Osteoblast (primary cell): ENCODE results near the gene TPCN2. TPM values are rescaled to one million over a fixed set of nuclear protein-coding genes. Genes with fewer than 3 reads are reported as not detected.

ENCODE experiments used
- DNase-seq: peaks from one replicate; pipeline ENCODE4 v3.0.0; 2011; ENCODE audit warnings: low spot score, mixed read lengths; ENCODE audit not compliant: insufficient read length; ENCODE audit errors: missing footprints
- H2AFZ ChIP-seq: 2 replicates; pipeline ENCODE4 v1.6.0; 2011; ENCODE audit warnings: mild to moderate bottlenecking, low read length
- H3K27ac ChIP-seq: 2 replicates; pipeline ENCODE4 v1.5.1; 2011; ENCODE audit warnings: mild to moderate bottlenecking, low read depth, low read length, moderate library complexity
- H3K27me3 ChIP-seq: 2 replicates; pipeline ENCODE4 v1.6.0; 2012; ENCODE audit warnings: mild to moderate bottlenecking, control low read depth, inconsistent platforms, low read length, moderate library complexity; ENCODE audit not compliant: insufficient read depth
- H3K36me3 ChIP-seq: 2 replicates; pipeline ENCODE4 v1.5.1; 2011; ENCODE audit warnings: mild to moderate bottlenecking, low read length, control low read depth, moderate library complexity; ENCODE audit not compliant: insufficient read depth
- H3K4me1 ChIP-seq: 2 replicates; pipeline ENCODE4 v1.5.1; 2011; ENCODE audit warnings: mild to moderate bottlenecking, low read length, control low read depth, moderate library complexity; ENCODE audit not compliant: insufficient read depth
- H3K4me2 ChIP-seq: 2 replicates; pipeline ENCODE4 v1.6.0; 2011; ENCODE audit warnings: mild to moderate bottlenecking, low read length; ENCODE audit not compliant: insufficient read depth
- H3K4me3 ChIP-seq: fragments of 200-600 bp; sonication (generic); 3 replicates; pipeline ENCODE4 v1.5.1; 2012; ENCODE audit warnings: mild to moderate bottlenecking, low read length, inconsistent platforms; ENCODE audit not compliant: insufficient read depth
- H3K79me2 ChIP-seq: 2 replicates; pipeline ENCODE4 v1.6.0; 2012; ENCODE audit warnings: mild to moderate bottlenecking, low read length, control low read depth, inconsistent platforms; ENCODE audit not compliant: insufficient read depth
- H3K9me3 ChIP-seq: 2 replicates; pipeline ENCODE4 v1.5.1; 2011; ENCODE audit warnings: low read depth, low read length, control low read depth
- H4K20me1 ChIP-seq: 2 replicates; pipeline ENCODE4 v1.6.0; 2012; ENCODE audit warnings: mild to moderate bottlenecking, low read length, control low read depth; ENCODE audit not compliant: insufficient read depth
- CTCF ChIP-seq: IDR thresholded peaks from 2 replicates; pipeline ENCODE4 v1.5.1; 2011; ENCODE audit warnings: mild to moderate bottlenecking, low read depth, low read length, moderate library complexity; ENCODE audit errors: extremely low read depth
- total RNA-seq: library from RNA; depleted of rRNA; stranded (reverse); fragments of >200 nt; gene quantifications from 2 replicates; pipeline ENCODE4 v1.2.3, GENCODE V29; 2012

Gene TPCN2
- total RNA-seq, 1 donor = 14.1 TPM

- H4K20me1 ChIP-seq = no peaks in the 10 kb centered on the region
Observed at GRCh38 chr11:69135420-69136363, 87.0 kb downstream of the TPCN2 start.

GRCh38 chr11:69136471-69136870 is 87.7 kb downstream of the TPCN2 start:
- H3K4me1 ChIP-seq = peaks cover 3% of the 10 kb centered on the region

More at GRCh38 chr11:69135420-69136363, 87.0 kb downstream of the TPCN2 start:
- H3K4me1 ChIP-seq = peaks cover 3% of the 10 kb centered on the region
- no peak overlapping the region for H3K27ac ChIP-seq
- no peaks in the 10 kb centered on the region for H3K79me2 ChIP-seq
- no peak overlapping the region for H2AFZ ChIP-seq
- peak; percentile 52 for DNase-seq
- no peak for TF ChIP-seq CTCF
- H3K36me3 ChIP-seq = no peaks in the 10 kb centered on the region
- H3K4me3 ChIP-seq = no peak overlapping the region
- peaks cover 2% of the 10 kb centered on the region for H3K9me3 ChIP-seq
- H3K27me3 ChIP-seq = no peaks in the 10 kb centered on the region
- H3K4me2 ChIP-seq = no peak overlapping the region

GRCh38 chr11:69137151-69137844 is 88.6 kb downstream of the TPCN2 start:
- H3K9me3 ChIP-seq = peaks cover 2% of the 10 kb centered on the region
- H2AFZ ChIP-seq = no peak overlapping the region
- no peak for DNase-seq

More at GRCh38 chr11:69136471-69136870, 87.7 kb downstream of the TPCN2 start:
- Histone ChIP-seq H3K9me3 (peaks cover 2% of the 10 kb centered on the region), H4K20me1 (no peaks in the 10 kb centered on the region), H2AFZ (no peak overlapping the region), H3K27me3 (no peaks in the 10 kb centered on the region), H3K79me2 (no peaks in the 10 kb centered on the region), H3K36me3 (no peaks in the 10 kb centered on the region), H3K4me2 (no peak overlapping the region), H3K27ac (no peak overlapping the region), H3K4me3 (no peak overlapping the region)
- DNase-seq = no peak
- TF ChIP-seq CTCF = no peak

More at GRCh38 chr11:69137151-69137844, 88.6 kb downstream of the TPCN2 start:
- peaks cover 3% of the 10 kb centered on the region for H3K4me1 ChIP-seq
- no peaks in the 10 kb centered on the region for H3K79me2 ChIP-seq
- H3K4me2 ChIP-seq = no peak overlapping the region
- H3K4me3 ChIP-seq = no peak overlapping the region
- H3K27ac ChIP-seq = no peak overlapping the region
- TF ChIP-seq CTCF = no peak
- no peaks in the 10 kb centered on the region for H4K20me1 ChIP-seq
- no peaks in the 10 kb centered on the region for H3K27me3 ChIP-seq
- no peaks in the 10 kb centered on the region for H3K36me3 ChIP-seq
